Activated T-cell treated with anti-CD3 and anti-CD28 coated beads, Interleukin-2, amount 50 U/mL, for 72 hours (primary cell): Measurements from ENCODE around the gene ASIC1. TPM values are rescaled to one million over a fixed set of nuclear protein-coding genes. Genes with fewer than 3 reads are reported as not detected.
A peak's percentile ranks its signal among the peaks of the same experiment; 100 is the strongest.

ENCODE experiments used
- ATAC-seq, 2 donors: fragments of 150-1000 bp; cut with Tn5 transposase; replicated peaks in 1 of 2; 2 replicates each; pipeline ENCODE4 v1.10.0; 2021; ENCODE audit warnings: moderate library complexity in 2 of 2, mild to moderate bottlenecking in 1 of 2
- DNase-seq, 2 donors: peaks; one replicate each; pipeline ENCODE4 v3.0.0; 2021 to 2022; ENCODE audit warnings: mixed read lengths in 1 of 2
- H3K27ac Mint-ChIP-seq: one replicate; pipeline ENCODE4 v1.8.0; 2022; ENCODE audit warnings: mild to moderate bottlenecking, moderate library complexity, mixed read lengths
- H3K27me3 Mint-ChIP-seq: one replicate; pipeline ENCODE4 v1.8.0; 2022; ENCODE audit warnings: low read depth, mixed read lengths
- H3K36me3 Mint-ChIP-seq, 2 donors: one replicate each; pipeline ENCODE4 v1.8.0; 2022; ENCODE audit warnings: mixed read lengths in 2 of 2, mild to moderate bottlenecking in 1 of 2; ENCODE audit not compliant: insufficient read depth in 2 of 2
- H3K4me1 Mint-ChIP-seq: one replicate; pipeline ENCODE4 v1.8.0; 2022; ENCODE audit warnings: low read depth, mixed read lengths
- H3K4me3 Mint-ChIP-seq, 2 donors: one replicate each; pipeline ENCODE4 v1.8.0; 2022; ENCODE audit warnings: mild to moderate bottlenecking in 2 of 2, mixed read lengths in 2 of 2, moderate library complexity in 2 of 2
- H3K9me3 Mint-ChIP-seq, 2 donors: one replicate each; pipeline ENCODE4 v1.8.0; 2022; ENCODE audit warnings: mixed read lengths in 2 of 2
- total RNA-seq, 2 donors: library from RNA; stranded (reverse); gene quantifications; one replicate each; pipeline ENCODE4 v1.2.3, GENCODE V29; 2022

The ASIC1 gene
- total RNA-seq, 2 donors from 2014 or later = 5.8 to 12.4 TPM

DNA sequence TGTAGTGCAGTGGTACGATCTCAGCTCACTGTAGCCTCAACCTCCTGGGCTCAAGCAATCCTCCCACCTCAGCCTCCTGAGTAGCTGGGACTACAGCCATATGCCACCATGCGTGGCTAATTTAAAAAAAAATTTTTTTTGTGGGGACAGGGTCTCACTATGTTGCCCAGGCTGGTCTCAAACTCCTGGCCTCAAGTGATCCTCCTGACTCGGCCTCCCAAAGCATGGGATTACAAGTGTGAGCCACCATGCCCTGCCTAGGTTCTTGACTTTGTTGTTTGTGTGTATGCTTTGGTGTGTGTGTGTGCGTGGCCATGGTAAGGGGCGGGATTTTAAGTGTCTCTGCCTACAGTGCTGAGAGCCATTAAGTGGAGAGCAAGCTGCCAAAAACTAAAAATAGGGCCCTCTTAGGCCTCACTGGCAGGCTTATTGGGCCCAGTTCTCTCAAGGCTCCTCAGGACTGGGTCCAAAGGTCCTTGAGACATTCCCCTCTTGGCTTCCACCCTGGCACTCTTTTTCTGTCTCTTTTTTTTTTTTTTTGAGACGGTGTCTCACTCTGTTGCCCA is 59.7 kb downstream of the ASIC1 start:
- ATAC-seq (no peak), DNase-seq (no peak)
- peaks cover 14 to 15% of the 10 kb centered on the region in 2 donors for H3K36me3 Mint-ChIP-seq
- H3K27ac Mint-ChIP-seq = peak overlapping the region; percentile 24
- no peak overlapping the region for H3K4me3 Mint-ChIP-seq
- no peaks in the 10 kb centered on the region for H3K27me3 Mint-ChIP-seq
- H3K4me1 Mint-ChIP-seq = peaks cover 34% of the 10 kb centered on the region
- H3K9me3 Mint-ChIP-seq = no peaks in the 10 kb centered on the region

DNA sequence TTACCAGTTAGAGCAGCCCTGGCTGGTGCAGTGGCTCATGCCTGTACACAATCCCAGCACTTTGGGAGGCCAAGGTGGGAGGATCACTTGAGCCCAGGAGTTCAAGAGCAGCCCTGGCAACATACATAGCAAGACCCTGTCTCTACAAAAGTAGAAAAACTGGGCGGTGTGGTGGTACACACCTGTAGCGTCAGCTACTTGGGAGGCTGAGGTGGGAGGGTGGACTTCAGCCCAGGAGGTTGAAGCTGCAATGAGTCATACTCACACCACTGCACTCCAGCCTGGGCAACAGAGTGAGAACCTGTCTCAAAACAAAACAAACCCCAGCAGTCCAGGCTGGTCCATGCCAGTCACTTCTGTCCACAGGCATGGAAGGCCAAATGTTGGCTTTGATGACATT is 62.0 kb downstream of the ASIC1 start:
- no peak overlapping the region for H3K4me3 Mint-ChIP-seq
- DNase-seq (no peak), ATAC-seq (peak in 1 of 2 donors; percentile 13)
- H3K27me3 Mint-ChIP-seq = no peaks in the 10 kb centered on the region
- H3K4me1 Mint-ChIP-seq = peaks cover 25% of the 10 kb centered on the region
- H3K27ac Mint-ChIP-seq = no peak overlapping the region
- H3K36me3 Mint-ChIP-seq = peaks cover 7 to 10% of the 10 kb centered on the region in 2 donors
- no peaks in the 10 kb centered on the region for H3K9me3 Mint-ChIP-seq

- peaks cover 4 to 8% of the 10 kb centered on the region in 2 donors for H3K36me3 Mint-ChIP-seq
- H3K4me1 Mint-ChIP-seq = peaks cover 28% of the 10 kb centered on the region
- no peak overlapping the region for H3K4me3 Mint-ChIP-seq
- DNase-seq = no peak
- H3K27ac Mint-ChIP-seq = no peak overlapping the region
- H3K27me3 Mint-ChIP-seq = no peaks in the 10 kb centered on the region
- H3K9me3 Mint-ChIP-seq = no peaks in the 10 kb centered on the region
- ATAC-seq = no peak
Observed at GRCh38 chr12:50120521-50120920, 63.1 kb downstream of the ASIC1 start.

DNA sequence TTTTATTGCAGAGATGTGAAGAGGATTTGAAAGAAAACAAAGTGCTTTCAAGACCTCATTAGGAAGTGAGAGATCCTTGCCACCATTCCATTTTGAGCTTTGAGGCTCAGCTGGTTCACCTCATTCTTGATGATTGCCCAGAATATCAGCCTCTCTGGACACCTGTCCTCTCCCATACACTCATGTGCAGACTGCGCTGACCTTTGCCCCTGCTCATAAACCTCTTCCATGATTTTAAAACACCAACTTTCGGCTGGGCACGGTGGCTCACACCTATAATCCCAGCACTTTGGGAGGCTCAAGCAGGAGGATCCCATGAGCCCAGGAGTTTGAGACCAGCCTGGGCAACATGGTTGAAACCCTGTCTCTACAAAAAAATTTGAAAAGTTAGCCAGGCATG is 63.6 kb downstream of the ASIC1 start:
- Mint-ChIP-seq H3K36me3 (peaks cover 4 to 8% of the 10 kb centered on the region in 2 donors), H3K4me3 (no peak overlapping the region)

GRCh38 chr12:50121641-50122040 is 64.2 kb downstream of the ASIC1 start:
- Mint-ChIP-seq H3K4me1 (peaks cover 21% of the 10 kb centered on the region), H3K4me3 (no peak overlapping the region), H3K27ac (peak overlapping the region; percentile 11), H3K27me3 (no peaks in the 10 kb centered on the region), H3K9me3 (no peaks in the 10 kb centered on the region), H3K36me3 (peaks cover 4 to 8% of the 10 kb centered on the region in 2 donors)
- ATAC-seq (no peak), DNase-seq (no peak)

More for the DNA sequence above, 63.6 kb downstream of the ASIC1 start:
- no peak for DNase-seq
- no peaks in the 10 kb centered on the region for H3K27me3 Mint-ChIP-seq
- no peak for ATAC-seq
- no peak overlapping the region for H3K27ac Mint-ChIP-seq
- H3K9me3 Mint-ChIP-seq = no peaks in the 10 kb centered on the region
- peaks cover 28% of the 10 kb centered on the region for H3K4me1 Mint-ChIP-seq

DNA sequence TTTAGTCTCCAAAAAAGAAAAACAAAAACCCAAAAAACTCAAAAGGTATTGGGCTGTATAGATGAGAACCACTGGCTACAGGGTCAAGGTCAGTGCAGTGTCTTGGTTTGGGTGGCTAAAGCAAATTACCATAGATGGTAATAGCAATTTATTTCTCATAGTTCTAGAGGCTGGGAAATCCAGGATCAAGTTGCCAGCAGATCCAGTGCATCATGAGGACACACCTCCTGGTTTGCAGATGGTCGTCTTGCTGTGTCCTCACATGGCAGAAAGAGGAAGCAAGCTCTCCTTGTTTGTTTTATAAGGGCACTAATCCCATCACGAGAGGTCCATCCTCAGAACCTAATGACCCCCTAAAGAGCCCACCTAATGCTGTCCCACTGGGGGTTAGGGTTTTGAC is 65.8 kb downstream of the ASIC1 start:
- Mint-ChIP-seq H3K9me3 (no peaks in the 10 kb centered on the region), H3K27me3 (no peaks in the 10 kb centered on the region), H3K4me3 (no peak overlapping the region), H3K27ac (no peak overlapping the region), H3K36me3 (peaks cover 8 to 9% of the 10 kb centered on the region in 2 donors), H3K4me1 (peaks cover 14% of the 10 kb centered on the region)
- no peak for ATAC-seq
- no peak for DNase-seq

GRCh38 chr12:50127546-50127945 is 70.2 kb downstream of the ASIC1 start:
- Mint-ChIP-seq H3K4me1 (peaks cover 16% of the 10 kb centered on the region), H3K9me3 (no peaks in the 10 kb centered on the region), H3K4me3 (no peak overlapping the region), H3K27me3 (no peaks in the 10 kb centered on the region), H3K36me3 (peaks cover 8 to 15% of the 10 kb centered on the region in 2 donors), H3K27ac (peak overlapping the region; percentile 31)
- DNase-seq (no peak), ATAC-seq (no peak)

DNA sequence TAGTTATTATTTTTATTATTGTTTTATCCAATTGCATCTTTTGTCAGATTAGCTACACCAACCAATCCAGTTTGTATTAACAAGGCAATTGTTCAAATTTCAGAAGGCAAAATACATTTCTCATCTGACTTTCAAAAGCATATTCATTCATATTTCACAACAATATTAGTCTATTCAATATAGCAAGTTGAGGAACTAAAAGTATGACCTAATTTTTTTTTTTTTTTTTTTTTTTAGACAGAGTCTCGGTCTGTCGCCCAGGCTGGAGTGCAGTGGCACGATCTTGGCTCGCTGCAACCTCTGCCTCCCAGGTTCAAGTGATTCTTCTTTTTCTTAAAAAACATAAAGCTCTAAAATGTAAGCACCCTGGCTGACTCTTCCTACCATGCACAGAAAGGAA is 71.9 kb downstream of the ASIC1 start:
- Mint-ChIP-seq H3K27me3 (no peaks in the 10 kb centered on the region), H3K4me3 (no peak overlapping the region), H3K36me3 (peaks cover 11 to 19% of the 10 kb centered on the region in 2 donors), H3K27ac (peak overlapping the region; percentile 49), H3K4me1 (peaks cover 19% of the 10 kb centered on the region), H3K9me3 (no peaks in the 10 kb centered on the region)
- no peak for ATAC-seq
- DNase-seq = no peak

DNA sequence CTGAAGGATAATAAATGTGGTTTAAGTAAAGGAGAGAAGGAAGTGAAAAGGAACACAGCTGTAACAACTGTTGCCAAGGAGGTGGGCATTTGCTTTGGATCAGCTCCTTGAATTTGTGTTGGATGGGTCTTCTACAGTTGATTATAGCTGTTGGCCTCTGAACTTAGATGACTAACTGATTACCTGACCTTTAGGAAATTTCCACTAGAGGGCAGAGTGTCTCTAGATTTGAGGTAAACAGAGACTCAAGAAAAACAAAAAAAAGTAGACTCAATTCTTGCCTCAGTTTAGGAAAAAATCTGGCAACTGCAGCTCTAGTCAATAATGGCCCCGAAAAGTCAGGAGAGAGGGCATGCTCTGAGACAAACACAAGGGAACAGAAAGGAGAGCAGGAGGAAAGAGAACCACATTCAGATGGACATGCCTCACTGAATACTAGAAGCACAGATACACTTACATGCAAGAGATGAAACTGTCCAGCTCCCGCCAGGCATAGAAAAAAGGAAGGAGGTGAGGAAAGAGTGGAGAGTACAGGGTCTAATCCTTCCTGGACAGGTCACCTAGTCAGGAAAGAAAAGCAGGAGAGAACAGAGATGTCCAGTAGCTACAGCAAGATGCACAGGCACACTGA is 75.2 kb downstream of the ASIC1 start:
- ATAC-seq (peak in 1 of 2 donors; percentile 62), DNase-seq (no peak)
- Mint-ChIP-seq H3K4me1 (peaks cover 5% of the 10 kb centered on the region), H3K27me3 (no peaks in the 10 kb centered on the region), H3K27ac (peak overlapping the region; percentile 94), H3K9me3 (no peaks in the 10 kb centered on the region), H3K36me3 (peaks cover 15 to 27% of the 10 kb centered on the region in 2 donors), H3K4me3 (no peak overlapping the region)

Other genes starting within 250 kb of the ASIC1 start
- gene NCKAP5L, start 229.2 kb upstream of the ASIC1 start, total RNA-seq = 1 to 10 TPM; 5.4 to 5.6 TPM
- 10 to 100 TPM in 1 of 2 donors, 1 to 10 TPM in 1; 9.0 to 10.8 TPM for gene BCDIN3D, start 214.5 kb upstream of the ASIC1 start, total RNA-seq
- gene FAIM2, start 153.7 kb upstream of the ASIC1 start, total RNA-seq = under 1 TPM; 0.39 to 0.67 TPM
- not detected for gene AQP2, start 106.9 kb upstream of the ASIC1 start, total RNA-seq
- not detected for gene AQP5, start 95.7 kb upstream of the ASIC1 start, total RNA-seq
- gene AQP6, start 84.6 kb upstream of the ASIC1 start, total RNA-seq = not detected
- 100 to 1,000 TPM; 121 to 150 TPM for gene RACGAP1, start 32.1 kb upstream of the ASIC1 start, total RNA-seq
- 100 to 1,000 TPM in 1 of 2 donors, 10 to 100 TPM in 1; 91.0 to 111 TPM for gene SMARCD1, start 27.7 kb downstream of the ASIC1 start, total RNA-seq
- gene GPD1, start 46.4 kb downstream of the ASIC1 start, total RNA-seq = 1 to 10 TPM; 1.6 to 3.5 TPM
- 10 to 100 TPM; 41.5 to 50.1 TPM for gene COX14, start 54.6 kb downstream of the ASIC1 start, total RNA-seq
- 10 to 100 TPM; 82.5 to 87.6 TPM for gene CERS5, start 109.8 kb downstream of the ASIC1 start, total RNA-seq
- 100 to 1,000 TPM; 117 to 124 TPM for gene LIMA1, start 225.9 kb downstream of the ASIC1 start, total RNA-seq